HTR-8/SVneo (cell line): ENCODE data around the gene ENO2.
A peak's percentile ranks its signal among the peaks of the same experiment; 100 is the strongest.

Experiments used
- DNase-seq: peaks from one replicate; pipeline ENCODE4 v3.0.0; 2011; ENCODE audit warnings: low spot score, mixed read lengths; ENCODE audit not compliant: insufficient read length
- FAIRE-seq: peaks from 2 replicates; lab custom pipeline; 2011; peaks lifted over from hg19 to GRCh38; lab: Jason Lieb, UNC

ENO2 gene

GRCh38 chr12:6909421-6910145 is 4.8 kb upstream of the ENO2 start:
- DNase-seq (no peak), FAIRE-seq (no peak)

DNA sequence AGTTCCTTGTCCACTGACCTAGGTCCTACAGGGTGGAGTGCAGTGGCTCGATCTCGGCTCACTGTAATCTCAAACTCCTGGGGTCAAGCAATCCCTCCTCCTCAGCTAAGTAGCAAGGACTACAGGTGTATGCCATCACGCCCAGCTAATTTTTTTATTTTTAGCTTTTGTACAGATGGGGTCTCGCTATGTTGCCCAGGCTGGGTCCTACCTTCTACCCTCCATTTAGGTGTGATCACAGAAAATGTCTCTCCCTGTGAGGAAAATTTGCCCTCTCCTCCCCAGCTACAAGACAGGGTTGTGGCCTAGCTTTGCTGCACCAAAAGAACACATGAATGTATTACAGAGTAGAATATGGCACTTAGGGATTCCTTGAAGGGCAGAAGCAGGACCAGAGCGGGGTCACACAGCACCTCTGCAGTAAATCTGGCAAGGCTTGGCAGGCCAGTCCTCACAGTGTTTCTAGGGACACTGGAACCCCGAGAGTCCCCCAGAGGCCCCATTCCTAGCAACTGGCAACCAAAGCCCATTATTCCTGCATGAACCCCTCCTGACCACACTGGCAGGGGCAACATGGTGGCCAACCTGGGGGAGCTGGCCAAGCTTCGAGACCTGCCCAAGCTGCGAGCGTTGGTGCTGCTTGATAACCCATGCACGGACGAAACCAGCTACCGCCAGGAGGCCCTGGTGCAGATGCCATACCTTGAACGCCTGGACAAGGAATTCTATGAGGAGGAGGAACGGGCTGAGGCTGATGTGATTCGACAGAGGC is 2.0 kb upstream of the ENO2 start:
- no peak for FAIRE-seq
- DNase-seq = no peak

- no peak for DNase-seq
- FAIRE-seq = peak; percentile 59
Observed at GRCh38 chr12:6914947-6915788, 788 bp downstream of the ENO2 start.

DNA sequence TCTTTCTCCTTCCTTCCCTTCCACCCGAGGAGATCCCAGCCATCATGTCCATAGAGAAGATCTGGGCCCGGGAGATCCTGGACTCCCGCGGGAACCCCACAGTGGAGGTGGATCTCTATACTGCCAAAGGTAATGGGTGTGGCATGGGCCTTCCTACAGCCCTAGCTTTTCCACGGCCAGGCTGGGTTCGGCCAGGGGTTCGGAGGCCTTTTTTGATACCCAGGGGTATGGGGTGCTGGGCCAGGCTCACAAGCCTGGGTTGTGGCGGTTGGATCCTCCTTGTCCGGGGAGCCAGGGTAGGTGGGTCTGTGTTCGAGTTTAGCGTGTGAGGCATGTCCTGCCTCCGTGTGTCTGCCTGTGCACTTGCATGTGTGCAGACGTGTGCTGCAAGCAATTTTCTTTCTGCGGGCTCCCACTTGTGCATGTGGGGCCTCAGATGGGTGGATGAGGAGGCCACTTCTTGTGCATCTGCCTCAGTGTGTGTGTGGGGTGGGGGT is 1.5 kb downstream of the ENO2 start:
- FAIRE-seq = no peak
- no peak for DNase-seq

DNA sequence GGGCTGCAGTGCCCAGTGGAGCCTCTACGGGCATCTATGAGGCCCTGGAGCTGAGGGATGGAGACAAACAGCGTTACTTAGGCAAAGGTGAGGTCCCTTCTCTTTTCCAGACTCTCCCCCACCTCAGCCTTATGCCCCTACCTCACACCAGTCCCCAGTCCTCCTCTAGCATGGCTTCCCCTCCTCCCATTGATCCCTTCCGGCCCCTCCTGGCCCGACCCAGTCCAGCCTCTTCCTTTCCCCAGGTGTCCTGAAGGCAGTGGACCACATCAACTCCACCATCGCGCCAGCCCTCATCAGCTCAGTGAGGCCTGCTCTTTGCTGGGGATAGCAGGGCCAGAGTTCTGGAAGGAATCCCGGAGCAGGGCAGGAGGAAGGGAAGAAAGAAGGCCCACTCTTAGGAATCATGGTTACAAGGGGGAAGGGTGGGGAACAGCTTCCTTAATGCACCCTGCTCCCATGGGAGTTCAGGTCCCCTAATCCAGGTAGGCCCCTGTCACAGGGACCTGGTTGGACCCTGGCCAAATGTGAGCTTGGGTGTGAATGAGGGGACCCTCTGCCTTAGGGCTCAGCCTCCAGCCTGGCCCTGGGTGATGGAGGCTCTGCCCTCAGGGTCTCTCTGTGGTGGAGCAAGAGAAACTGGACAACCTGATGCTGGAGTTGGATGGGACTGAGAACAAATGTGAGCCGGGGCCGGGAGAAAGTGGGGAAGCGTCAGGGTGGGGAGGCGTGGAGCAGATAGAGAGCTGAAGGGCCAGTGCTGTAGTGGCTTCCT is 2.2 kb downstream of the ENO2 start:
- DNase-seq = no peak
- no peak for FAIRE-seq

- no peak for DNase-seq
- FAIRE-seq = no peak
Observed at GRCh38 chr12:6917491-6918231, 3.3 kb downstream of the ENO2 start.

DNA sequence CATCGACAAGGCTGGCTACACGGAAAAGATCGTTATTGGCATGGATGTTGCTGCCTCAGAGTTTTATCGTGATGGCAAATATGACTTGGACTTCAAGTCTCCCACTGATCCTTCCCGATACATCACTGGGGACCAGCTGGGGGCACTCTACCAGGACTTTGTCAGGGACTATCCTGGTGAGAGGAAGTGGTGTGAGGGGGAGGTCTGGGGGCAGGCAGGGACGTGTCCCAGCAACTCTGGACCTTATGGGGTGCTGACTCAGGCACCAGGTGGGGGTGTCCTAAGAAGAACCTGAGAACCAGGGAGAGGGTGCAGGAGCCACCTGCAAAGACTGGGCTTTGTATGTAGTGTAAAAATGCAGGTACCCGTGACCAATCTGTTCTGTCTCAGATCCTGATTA is 5.2 kb downstream of the ENO2 start:
- FAIRE-seq (no peak), DNase-seq (no peak)

- FAIRE-seq = no peak
- DNase-seq = no peak
Observed at GRCh38 chr12:6921539-6921938, 7.2 kb downstream of the ENO2 start.

GRCh38 chr12:6921996-6922946 is 7.9 kb downstream of the ENO2 start:
- DNase-seq = no peak

GRCh38 chr12:6923003-6923732 is 8.8 kb downstream of the ENO2 start:
- no peak for DNase-seq
- no peak for FAIRE-seq

More at GRCh38 chr12:6921996-6922946, 7.9 kb downstream of the ENO2 start:
- peak; percentile 52 for FAIRE-seq

DNA sequence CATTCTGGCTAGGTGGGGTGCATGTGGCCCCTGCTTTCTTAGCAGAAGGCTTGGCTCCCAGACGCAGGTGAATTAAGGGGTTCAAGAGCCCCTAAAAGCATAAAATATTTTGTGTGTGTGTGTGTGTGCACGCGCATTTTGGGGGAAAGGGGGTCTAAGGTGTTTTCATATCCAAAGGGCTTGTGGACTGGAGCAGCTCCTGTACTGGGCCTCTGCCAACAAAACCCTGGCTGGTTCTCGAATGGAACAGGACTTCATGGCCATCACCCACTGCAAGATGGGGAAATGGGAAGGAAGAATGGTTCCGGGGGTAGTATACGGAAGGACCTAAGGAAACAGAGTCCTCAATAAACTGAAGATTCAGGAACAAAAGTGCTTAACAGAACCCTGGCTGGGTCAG is 9.5 kb downstream of the ENO2 start:
- DNase-seq (no peak), FAIRE-seq (no peak)

- FAIRE-seq = no peak
Observed at GRCh38 chr12:6925239-6925539, 10.8 kb downstream of the ENO2 start.

DNA sequence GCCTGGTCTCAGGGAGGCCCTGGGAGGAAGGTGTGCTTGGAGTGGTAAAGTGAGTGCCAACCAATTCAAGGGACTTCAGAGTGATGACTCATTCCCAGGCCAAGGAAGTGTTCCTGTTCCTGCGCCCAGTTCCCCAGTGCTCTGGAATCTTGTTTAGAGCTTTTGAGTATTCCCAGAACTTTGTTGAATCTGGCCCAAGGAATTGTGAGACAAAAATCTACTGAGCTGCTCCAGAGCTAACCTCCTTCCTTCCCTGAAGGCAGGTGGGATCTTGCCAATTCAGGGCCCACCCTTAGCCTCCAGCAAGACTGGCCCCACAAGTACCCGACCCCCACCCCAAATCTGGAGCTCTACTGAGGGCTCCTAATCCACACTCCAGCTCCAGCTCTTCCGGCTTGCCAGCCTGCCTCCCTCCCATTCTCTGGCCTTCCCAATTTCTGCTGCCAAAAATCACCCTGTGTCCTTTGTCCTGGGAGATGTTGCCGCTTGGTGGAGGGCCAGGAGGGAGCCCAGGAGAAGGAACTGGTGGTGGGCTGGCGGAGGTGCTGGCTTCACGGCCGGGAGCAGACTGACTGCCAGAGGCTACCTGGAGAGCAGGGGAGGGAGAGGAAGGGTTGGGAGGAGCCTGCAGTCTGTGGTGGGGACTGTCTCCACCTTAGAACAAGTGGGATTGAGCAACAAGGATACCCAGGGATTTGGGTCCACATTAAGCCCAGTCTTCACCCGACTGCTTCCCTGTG is 11.3 kb downstream of the ENO2 start:
- DNase-seq (peak; percentile 85), FAIRE-seq (peak; percentile 72)

More at GRCh38 chr12:6925239-6925539, 10.8 kb downstream of the ENO2 start:
- no peak for DNase-seq

DNA sequence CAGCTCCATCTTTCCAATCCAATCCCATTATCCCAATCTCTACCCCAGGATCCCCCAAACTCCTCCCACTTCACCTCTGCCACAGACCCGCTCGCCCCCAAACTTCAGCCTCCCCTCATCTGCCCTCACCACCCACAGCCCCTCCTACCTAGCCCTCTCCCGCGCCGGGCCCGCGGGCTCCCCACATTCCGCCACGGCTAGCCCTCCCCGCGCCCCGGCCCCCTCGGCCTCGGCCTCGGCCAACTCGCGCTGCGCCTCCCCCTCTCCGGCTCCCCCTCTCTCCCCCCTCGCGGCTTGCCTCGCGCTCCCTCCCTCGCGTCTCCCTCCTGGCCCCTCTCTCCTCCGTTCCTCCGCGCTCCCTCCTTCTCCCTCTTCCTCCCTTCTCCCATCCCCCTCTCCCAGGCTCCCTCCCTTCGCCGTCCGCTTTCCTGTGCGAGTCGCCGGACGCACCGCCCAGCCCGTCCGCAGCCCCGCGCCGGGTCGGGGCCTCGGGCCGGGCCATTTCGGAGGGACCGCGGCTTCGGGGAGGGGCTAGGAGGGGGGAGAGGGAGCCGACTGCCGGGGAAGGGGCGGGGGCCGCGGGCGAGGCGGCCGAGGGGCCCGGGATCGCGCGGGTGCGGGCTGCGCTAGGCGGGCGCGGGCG is 13.1 kb downstream of the ENO2 start, which contains the start of gene ATN1:
TSS of gene ATN1 (plus strand) at position 581 of the 643 bp plus-strand sequence. CDS start 6,043 bp downstream, outside the sequence.
- FAIRE-seq (peak; percentile 84), DNase-seq (peak; percentile 70)

DNA sequence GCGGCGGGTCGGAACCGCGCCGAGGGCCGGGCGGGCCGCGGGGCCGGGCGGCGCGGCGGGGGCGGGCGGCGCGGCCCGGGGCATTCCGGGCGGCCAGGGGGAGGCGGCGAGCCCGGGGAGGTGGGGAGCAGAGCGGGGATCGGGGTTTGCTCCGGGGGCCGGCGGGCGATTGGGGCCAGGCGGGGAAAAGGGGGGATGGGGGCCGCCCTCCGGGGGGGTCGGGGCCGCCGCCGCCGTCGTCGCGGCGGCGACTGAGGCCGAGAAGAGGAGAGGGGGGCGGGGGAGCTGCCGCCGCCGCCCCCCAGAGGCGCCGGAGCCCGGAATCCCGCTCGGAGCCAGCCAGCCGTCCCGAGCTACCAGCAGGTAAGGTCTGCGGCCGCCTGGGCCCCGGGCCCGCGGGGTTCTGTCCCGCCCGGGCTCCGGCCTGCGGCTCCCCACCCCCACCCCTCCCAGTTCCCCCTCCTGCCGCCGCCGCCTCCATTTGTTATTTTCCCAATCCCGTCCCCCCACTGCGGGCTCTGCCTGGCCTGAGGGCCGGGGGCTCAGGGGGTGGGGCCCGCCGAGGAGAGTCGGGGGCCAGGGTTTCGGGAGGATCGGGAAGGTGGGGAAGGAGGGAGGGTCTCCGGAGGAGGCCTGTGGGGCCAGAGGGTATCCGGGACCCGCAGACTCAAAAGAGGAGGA is 13.8 kb downstream of the ENO2 start:
- DNase-seq = no peak
- no peak for FAIRE-seq
